NCI-H446 (cell line): ENCODE measurements around the gene LRP5.
"Not testable (repeated sequence)": the region's sequence is repeated elsewhere in the genome, so short reads cannot be mapped to it uniquely, and the experiment has no call there.

ENCODE experiments used
- DNase-seq, 2 experiments: peaks; one replicate each; lab custom pipeline; 2025; lab: John Stamatoyannopoulos, UW

Gene LRP5

DNA sequence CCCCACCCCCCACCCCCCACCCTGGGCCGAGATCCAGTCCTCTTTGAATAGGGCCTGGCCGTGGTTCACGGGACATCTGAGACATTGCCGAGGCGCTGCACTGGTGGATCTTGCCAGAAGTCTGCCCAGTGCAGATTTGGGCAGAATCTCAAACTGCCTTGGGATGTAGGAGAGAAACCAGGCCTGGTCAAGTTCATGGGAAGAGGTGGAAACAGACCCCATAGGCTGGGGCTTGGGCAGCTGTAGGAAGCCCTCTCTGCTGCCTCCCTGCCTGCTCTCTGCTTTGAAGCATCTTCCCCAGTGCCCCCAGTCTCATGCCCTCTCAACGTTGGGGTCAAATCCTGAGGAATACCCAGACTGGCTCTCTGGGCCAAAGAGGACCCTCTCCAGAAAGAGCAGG, 132.2 kb downstream of the LRP5 start:
- DNase-seq = no peak

DNA sequence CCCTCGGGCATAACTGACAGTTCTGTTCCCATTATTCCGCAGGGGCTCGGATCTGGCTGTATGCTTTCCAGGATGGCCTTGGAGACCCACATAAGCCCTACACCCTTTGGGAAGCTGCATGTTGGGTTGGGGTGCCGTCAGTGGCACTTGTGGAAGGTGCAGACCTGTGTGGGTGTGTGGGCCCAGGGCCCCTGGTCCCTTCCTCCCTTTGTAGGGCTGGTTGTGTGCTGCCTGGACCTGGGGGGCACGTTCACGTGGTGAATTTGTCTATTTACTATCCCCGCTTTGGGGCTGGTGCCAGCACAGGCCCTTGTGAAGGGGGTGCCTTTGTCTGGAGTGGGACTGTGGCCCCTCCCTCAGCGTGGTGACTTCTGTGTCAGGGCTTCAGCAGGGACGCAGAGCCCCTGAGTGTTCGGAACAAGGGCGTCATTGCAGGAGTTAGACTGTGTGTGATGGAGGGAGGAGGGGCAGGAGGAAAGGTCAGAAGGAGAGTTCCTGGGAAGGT, 133.2 kb downstream of the LRP5 start:
- DNase-seq = no peak

DNA sequence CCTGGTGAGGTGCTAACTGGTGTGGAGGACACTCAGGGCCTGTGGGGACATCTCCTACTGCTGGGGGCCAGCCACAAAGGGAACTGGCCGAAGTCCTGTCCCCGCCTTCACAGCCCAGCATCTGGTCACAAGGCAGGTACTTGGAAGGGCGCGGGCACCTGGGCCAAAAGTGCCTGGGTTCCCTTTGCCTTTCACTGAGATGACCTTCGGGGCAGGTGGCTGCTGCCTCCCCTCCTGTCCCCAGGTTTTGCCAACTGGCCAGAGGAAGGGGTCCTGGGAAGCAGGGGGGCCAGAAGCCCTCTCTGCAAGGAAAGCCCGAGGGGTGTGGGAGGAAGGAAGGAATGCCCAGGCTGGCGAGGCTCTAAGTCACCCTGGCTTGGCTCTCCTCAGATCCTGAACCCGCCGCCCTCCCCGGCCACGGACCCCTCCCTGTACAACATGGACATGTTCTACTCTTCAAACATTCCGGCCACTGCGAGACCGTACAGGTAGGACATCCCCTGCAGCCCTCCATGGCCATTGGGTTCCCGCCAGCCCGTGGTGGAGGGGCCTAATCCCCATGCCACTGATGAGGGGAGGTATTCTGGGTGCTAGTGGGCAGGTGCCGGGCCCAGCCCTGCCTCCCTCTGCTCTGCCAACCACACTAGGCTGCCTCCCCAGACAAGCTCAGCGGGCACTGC, 133.8 kb downstream of the LRP5 start:
- no peak for DNase-seq

DNA sequence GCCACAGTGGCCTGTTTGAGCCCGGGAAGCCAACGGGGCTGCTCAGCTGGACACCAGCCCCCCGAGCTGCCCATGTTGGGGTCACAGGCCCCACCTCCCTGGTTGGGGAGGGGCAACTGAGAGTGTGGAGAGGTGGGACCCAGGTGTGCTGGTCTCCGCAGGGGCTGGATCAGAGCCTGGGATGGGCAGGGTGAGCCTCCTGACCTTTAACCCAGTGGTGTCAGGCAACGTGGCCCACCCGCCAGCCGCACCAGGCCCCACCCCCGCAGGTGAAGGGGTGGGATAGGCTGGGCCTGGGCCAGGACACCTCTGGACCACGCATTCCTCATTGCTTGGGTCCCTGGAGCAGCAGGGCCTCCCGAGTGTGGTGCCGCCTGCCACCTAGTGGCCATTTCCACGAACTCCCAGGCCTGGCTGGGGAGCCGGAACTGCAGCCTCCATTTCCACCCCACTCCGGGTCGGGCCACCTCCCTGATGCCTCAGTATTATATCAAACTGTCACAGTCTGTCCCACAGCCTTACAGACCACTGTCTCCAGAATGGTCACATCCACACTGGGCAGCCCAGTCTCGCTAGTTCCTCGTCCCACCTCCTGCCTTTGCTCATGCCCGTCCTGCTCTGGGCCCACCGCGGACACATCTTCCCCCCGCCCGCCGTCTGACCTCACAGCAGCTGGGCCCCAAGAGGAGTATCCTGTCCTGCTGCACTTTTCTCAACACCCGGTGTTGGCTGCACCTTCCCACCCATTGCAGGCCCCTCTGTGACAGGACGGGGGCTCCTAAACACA, 134.8 kb downstream of the LRP5 start:
- peak; percentile 36 to 67 for DNase-seq

DNA sequence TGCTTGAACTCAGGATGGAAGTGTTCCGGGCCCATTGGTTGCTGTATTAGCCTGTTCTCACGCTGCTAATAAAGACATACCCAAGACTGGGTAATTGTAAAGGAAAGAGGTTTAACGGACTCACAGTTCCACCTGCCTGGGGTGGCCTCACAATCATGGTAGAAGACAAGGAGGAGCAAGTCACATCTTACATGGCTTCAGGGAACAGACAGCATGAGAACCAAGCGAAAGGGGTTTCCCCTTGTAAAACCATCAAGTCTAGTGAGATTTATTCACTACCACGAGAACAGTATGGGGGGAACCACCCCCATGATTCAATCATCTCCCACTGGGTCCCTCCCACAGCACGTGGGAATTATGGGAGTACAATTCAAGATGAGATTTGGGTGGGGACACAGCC, 135.5 kb downstream of the LRP5 start:
- not testable (repeated sequence) for DNase-seq

DNA sequence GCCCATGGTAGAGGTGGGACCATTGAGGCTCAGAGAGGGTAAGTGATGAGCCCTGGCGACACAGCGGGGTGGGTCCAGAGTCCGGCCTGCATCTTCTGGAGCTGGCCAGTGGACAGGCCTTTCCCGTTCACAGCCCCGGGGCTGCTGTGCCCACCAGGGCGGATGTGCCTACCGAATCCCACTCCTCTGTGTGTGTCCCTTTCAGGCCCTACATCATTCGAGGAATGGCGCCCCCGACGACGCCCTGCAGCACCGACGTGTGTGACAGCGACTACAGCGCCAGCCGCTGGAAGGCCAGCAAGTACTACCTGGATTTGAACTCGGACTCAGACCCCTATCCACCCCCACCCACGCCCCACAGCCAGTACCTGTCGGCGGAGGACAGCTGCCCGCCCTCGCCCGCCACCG, 136.2 kb downstream of the LRP5 start:
- DNase-seq = no peak

DNA sequence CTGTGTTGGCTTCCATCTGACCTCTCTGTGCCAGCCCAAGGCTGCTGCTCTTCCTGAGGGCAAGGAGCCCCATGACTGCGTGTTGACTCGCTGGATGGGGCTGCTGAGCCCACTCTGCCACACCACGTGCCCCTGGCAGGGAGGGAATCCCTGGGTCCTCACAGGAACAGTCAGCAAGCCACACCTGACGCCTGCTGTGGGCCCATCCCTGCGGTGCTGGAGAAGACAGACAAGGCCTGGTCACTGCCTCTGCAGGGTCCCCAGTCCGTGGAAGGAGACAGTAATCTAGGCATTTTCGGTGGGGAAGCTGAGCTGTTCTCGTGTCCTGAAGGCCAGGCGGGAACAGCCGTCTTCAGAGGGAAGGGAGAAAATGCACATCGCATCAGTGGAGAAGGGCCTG, 137.6 kb downstream of the LRP5 start:
- no peak for DNase-seq

DNA sequence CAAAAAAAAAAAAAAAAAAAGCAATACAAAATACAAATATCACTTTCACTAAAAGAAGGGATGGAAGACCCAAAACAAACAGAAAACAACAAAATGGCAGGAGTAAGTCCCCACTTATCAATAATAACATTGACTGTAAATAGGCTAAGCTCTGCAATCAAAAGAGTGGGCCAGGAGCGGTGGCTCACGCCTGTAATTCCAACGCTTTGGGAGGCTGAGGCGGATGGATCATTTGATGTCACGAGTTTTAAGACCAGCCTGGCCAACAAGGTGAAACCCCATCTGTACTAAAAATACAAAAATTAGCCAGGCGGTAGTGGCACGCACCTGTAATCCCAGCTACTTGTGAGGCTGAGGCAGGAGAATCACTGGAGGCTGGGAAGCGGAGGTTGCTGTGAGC, 138.3 kb downstream of the LRP5 start:
- DNase-seq = no peak

DNA sequence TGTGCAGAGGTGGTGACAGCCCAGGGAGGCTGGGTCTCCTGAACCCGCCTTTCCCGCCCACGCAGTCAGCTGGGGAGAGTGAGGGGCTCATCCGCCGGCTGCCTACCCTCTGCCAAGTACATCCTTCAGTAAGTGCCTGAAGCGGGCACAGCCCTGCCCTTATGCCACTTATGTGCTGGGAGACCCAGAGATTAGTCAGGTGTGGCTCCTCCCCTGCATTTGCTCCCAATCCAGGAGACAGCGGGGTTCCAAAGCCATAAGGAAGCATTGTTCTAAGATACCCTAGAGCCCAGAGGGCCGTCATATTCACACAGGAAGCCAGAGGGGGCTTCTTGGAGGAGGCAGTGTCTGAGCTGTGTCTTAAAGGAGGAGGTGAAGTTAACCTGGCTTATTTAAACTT, 142.4 kb downstream of the LRP5 start:
- DNase-seq = no peak

DNA sequence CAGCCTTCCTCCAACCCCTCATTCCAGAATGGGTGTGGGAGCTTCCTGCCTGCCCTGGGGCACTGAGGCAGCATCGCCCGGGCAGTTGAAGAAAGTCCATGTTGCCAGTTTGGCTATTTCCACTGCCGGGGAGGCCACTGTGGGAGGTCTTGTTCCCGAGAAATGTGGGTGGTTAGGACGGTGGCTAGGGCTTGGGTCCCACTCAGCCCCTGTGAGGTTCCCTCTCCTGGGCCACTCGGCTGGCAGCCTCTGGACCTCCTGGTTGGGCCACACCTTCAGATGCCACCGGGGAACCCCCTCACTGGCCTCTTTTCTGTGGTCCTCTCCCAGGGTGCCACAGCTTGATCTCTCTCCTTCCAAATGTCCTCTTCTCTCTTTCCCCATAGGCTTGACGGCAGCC, 143.1 kb downstream of the LRP5 start:
- DNase-seq = no peak

DNA sequence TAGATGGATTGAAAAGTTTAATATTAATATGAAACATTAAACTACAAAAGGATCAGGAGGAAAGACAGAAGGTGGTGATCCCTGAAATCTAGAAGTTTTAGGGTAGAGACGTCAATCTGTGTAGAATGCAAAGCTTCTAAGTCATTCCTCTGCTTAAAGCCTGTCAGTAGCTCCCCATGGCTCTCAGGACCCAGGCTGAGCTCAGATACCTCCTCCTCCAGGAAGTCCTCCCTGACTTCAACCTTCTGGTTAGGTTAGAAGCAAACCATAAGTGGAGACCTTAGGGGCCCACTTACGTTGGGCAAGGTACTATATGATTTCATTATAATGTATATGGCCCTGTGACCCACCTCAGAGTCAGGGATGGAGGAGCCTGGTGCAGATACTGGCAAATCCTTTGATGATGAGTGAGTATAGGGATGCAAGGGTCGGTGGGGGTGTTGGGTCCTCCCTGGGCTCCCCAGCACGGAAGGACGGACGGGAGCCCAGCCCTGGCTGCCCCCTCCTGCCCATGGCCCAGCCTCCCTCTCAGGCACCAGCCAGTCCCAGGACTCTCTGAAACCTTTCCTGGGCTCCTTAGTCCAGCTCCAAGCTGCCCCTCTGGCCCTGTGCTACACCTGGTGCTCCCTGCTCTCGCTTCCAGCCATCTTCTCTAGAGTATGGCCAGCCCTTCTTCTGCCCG, 145.0 kb downstream of the LRP5 start:
- no peak for DNase-seq

DNA sequence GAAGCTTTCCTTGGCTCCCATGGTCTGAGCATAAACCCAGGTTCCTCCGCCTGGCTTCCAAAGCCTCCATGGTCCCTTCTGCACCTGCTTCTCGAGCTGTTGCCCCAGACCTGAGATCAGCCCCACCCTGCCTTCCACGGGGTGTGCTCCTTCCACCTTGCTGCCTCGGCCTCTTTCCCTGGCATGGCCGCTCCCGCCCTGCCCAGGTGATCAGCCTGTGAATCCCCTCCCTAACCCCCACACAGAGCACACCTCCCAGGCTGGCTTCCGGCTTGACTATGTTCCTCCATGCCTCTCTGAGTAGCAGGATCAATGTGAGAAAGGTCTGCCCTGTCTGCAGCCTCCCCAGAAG, 145.5 kb downstream of the LRP5 start:
- no peak for DNase-seq

DNA sequence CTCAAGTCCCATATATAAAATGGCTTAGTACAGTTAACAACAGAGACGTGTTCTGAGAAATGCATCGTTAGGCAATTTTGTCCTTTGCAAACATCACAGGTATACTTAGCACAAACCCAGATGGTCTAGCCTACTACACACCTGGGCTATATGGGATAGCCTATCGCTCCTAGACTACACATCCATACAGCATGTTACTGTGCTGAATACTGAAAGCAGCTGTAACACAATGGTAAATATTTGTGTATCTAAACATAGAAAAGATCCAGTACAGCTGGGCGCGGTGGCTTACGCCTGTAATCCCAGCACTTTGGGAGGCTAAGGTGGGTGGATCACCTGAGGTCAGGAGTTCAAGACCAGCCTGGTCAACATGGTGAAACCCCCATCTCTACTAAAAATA, 145.9 kb downstream of the LRP5 start:
- not testable (repeated sequence) for DNase-seq

DNA sequence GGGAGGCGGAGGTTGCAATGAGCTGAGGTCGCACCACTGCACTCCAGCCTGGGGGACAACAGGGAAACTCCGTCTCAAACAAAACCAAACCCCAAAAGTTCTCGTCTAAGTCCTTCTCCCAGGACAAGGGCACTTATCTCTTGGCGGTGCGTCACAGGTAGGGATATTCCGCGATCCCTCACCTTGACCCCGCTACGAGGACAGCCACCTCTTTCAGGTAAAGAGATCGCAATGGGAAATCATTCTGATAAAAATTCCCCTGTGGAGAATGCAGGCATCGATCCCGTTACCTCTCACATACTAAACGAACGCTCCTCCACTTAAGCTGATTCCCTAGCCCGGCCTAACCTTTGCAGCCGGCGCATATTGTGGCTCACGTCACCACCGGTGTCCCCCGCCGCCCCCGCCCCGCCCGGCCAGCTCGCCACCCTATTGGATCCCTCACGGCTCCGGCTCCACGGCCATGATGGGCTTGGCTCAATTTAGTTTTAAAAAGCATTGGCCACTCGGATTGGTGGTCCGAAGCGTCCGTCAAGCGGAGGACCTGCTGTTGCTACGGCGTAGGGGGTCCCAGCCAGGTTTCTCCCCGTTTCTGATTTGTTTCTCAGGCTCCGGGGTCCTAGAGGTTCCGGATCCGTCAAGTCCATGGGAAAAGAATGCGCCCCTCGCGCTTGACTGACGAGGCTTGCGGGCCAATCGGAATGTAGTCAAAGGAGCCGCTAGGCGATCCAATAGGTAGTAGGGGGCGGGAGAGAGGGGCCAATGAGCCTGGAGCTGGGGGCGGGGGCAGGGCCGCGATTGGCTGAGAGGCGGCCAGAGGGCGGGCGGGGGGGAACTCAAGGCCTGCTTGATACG, 147.7 kb downstream of the LRP5 start:
- DNase-seq = peak; percentile 99

DNA sequence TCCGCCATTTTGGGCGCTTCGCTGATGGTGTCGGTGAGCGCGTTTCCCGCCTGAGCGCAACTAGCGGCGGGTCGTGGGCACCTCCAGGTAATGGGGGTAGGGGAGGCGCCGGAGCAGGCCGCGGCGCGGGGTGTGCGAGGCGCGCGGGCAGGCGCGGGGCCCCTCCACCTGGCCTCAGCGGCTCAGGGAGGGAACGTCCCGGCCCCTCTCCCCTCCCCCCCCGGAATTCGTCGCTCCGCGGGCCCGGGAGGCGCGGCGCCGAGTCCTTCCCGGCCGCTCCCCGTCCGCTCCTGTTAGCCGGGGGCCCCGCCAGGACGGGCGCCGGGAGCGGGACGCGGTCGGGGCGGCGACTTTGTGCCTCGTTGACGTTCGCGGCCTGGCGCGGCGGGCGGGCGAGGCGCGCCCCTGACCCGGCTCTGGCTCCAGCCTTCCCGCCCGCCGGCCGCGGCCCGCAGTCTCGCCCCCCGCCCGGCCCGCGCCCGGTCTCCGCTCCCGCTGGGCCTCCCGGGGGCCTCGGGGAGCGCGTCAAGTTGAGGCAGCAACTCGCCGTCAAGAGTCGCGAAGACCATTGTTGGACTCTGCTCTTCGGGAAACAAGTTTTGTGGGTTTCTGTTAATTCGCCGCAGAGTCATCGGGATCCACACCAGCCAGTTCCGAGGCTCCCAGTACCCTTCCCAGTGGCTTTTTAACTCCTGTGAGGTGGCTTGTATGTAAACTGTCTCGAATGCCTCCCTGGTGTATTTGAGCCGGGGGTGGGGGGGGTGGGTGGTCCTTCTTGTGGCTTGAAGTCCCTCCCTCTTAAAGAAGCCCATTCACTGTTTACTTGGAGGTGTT, 148.6 kb downstream of the LRP5 start, which contains the start of gene PPP6R3:
Gene PPP6R3 (plus strand): TSS at position 12 of the 834 bp plus-strand sequence. CDS start 76,913 bp downstream, outside the sequence.
- DNase-seq = peak in 1 of 2 experiments; percentile 51

DNA sequence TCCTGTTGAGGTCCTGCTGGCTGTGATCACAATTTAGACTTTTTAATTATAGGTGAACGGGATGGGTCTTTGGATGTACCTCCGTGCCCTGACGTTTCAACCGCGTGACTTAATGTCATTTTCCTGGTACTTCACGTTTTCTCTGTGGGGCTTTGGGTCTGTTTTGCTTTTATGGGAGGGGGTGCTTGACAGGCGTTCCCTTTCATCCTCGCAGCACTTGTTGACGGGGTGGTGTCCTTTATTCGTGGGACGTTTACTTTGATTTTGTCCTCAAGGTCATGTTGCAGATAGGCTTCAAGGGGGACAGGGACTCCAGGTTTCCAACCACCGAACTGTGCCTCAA, 149.2 kb downstream of the LRP5 start:
- no peak for DNase-seq

DNA sequence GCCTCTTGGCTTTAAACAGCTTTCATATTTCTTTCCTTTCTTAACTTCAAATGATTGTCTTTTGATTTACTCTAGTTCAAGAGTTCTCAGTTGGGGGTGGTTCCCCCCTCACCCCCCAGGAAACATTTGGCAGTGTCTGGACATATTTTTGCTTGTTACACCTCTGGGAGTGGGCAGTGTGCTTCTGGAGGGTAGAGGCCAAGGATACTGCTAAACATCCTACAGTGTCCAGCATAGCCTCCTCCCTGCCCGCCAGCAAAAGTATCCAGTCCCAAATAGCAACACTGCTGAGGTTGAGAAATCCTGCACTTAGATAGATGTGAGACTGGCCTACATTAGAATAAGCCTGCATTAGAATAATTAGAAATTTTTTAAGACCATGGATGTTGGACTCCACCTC, 151.3 kb downstream of the LRP5 start:
- no peak for DNase-seq

DNA sequence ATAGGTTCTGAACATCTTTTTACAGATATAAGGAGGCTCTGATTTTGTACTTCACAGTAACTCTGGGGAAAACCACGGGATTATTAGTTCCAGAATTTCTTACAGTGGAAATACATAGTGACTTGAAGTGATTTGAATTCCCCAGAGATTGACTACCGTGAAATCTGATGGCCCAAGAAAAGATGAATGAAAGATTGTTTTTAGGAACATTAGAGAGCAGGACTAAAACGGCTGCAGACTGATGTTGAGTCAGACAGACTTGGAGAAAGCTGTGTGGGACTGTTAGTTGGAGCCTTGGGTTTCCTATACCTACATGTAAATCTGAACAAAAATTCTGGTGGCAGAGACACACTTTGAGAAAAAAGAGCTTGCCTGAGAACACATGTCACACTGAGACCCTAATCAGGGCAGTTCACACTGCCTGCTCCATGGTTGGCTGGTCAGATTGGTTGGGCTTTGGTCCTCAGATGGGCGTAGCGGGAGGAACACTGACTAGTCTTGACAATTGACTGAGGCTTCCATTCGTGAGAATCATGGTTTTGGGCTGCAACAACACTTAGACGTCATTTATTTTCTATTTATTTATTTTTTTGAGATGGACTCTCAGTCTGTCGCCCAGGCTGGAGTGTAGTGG, 154.9 kb downstream of the LRP5 start:
- DNase-seq = no peak

DNA sequence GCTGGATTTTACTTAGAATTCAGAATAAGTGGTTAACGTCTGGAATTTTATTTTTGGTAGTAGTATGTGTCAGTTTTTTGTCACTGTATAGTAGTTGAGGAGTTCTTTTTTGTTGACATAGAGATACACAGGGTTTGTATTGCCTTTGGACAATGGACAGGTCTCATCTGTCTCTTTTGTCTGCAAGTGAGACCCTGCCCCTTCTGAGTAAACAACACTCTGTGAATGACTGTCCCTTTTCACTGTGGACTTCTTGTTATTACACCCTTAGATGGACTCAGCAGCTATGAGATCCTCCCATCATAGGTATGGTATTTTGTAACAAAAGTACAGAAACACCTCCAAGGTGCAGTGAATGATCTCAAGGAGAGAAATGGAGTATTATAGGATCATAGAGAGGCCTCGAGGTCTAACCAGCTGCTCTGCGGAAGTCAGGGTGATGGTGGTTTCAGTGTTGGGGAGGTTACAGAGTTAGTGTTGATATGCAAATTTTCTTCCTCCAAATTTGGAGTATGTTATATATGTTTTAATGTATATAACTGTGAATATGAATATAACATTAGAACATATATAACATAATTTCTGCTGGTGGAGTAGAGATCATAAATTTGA, 155.9 kb downstream of the LRP5 start:
- DNase-seq = no peak

DNA sequence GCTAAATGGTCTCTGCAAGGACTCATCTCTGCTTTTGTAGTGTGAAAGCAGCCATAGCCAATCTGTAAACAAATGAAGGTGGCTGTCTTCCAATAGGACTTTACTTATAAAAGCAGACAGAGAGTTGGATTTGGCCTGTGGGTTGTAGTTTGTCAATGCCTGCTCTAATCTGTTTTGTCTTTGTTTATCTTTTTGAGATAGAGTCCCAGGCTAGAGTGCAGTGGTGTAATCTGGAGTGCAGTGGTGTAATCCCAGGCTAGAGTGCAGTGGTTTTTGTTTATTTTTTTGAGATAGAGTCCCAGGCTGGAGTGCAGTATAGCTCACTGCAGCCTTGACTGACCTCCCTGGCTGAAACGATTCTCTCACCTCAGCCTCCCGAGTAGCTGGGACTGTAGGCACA, 156.7 kb downstream of the LRP5 start:
- no peak for DNase-seq
